HUES64 (cell line): Measurements from ENCODE around the gene NOS3.
A peak's percentile ranks its signal among the peaks of the same experiment; 100 is the strongest.
"Not testable (repeated sequence)": the region's sequence is repeated elsewhere in the genome, so short reads cannot be mapped to it uniquely, and the experiment has no call there.

Experiments used
- H3K27ac ChIP-seq: 2 replicates; pipeline ENCODE4 v1.7.0; 2013; ENCODE audit warnings: low read depth, low read length, inconsistent platforms
- H3K27me3 ChIP-seq: 2 replicates; pipeline ENCODE4 v1.6.1; 2013; ENCODE audit warnings: mild to moderate bottlenecking, low read length; ENCODE audit not compliant: insufficient read depth
- H3K36me3 ChIP-seq: 2 replicates; pipeline ENCODE4 v1.6.1; 2013; ENCODE audit warnings: mild to moderate bottlenecking, low read length; ENCODE audit not compliant: insufficient read depth
- H3K4me1 ChIP-seq: 2 replicates; pipeline ENCODE4 v1.6.1; 2013; ENCODE audit warnings: mild to moderate bottlenecking, low read length, moderate library complexity; ENCODE audit not compliant: insufficient read depth
- H3K4me3 ChIP-seq: 2 replicates; pipeline ENCODE4 v1.5.1; 2013; ENCODE audit warnings: mild to moderate bottlenecking, low read length, moderate library complexity
- H3K9ac ChIP-seq: 2 replicates; pipeline ENCODE4 v1.6.1; 2013; ENCODE audit warnings: mild to moderate bottlenecking, low read depth, low read length
- H3K9me3 ChIP-seq: 2 replicates; pipeline ENCODE4 v1.6.1; 2013; ENCODE audit warnings: low read depth, low read length; ENCODE audit not compliant: insufficient read depth
- WGBS: fragments of 150-250, 120-280 bp; methylation state at CpG from one replicate; pipeline ENCODE4 v1.1.7; 2013; ENCODE audit warnings: missing lambda C conversion rate; 5-methylcytosine and 5-hydroxymethylcytosine counted together

The NOS3 gene

GRCh38 chr7:151026771-151027727, 36.2 kb downstream of the NOS3 start:
- H3K4me1 ChIP-seq = peaks cover 18% of the 10 kb centered on the region
- not testable (repeated sequence) for H3K36me3 ChIP-seq, H3K27me3 ChIP-seq, H3K9me3 ChIP-seq
- peak overlapping the region; percentile 36; the same call in 1 of the 2 replicates for H3K9ac ChIP-seq
- peak overlapping the region; percentile 91 for H3K4me3 ChIP-seq
- WGBS = 19% methylated on average over 19 of the region's 19 CpGs
- H3K27ac ChIP-seq = peak overlapping the region; percentile 66; the same call in 1 of the 2 replicates

GRCh38 chr7:151027728-151028130, 36.9 kb downstream of the NOS3 start:
- H3K9me3 ChIP-seq, H3K36me3 ChIP-seq, H3K27me3 ChIP-seq: not testable (repeated sequence)
- Histone ChIP-seq H3K27ac (peak overlapping the region; percentile 66; the same call in 1 of the 2 replicates), H3K4me3 (peak overlapping the region; percentile 91), H3K4me1 (peaks cover 18% of the 10 kb centered on the region), H3K9ac (peak overlapping the region; percentile 36)
- 3% methylated on average over 16 of the region's 16 CpGs for WGBS

- Histone ChIP-seq H3K4me1 (peaks cover 18% of the 10 kb centered on the region), H3K4me3 (peak within 1 kb of the TSS; percentile 91), H3K36me3 (no peaks in the 10 kb centered on the region), H3K9ac (peak within 1 kb of the TSS; percentile 65), H3K27ac (peak within 1 kb of the TSS; percentile 66; the same call in 1 of the 2 replicates), H3K27me3 (no peaks in the 10 kb centered on the region), H3K9me3 (no peaks in the 10 kb centered on the region)
- WGBS = 1% methylated on average over 53 of the region's 53 CpGs
These were observed 37.5 kb downstream of the NOS3 start, which contains the start of gene ABCB8 for GRCh38 chr7:151028131-151028947. ABCB8 (plus strand) TSS chr7:151028450; CDS start chr7:151028516, 66 bp downstream.

GRCh38 chr7:151028948-151029501, 38.2 kb downstream of the NOS3 start:
- no peak overlapping the region for H3K27ac ChIP-seq
- peak overlapping the region; percentile 91 for H3K4me3 ChIP-seq

GRCh38 chr7:151031011-151031410, 40.2 kb downstream of the NOS3 start:
- WGBS = 96% methylated on average over 4 of the region's 4 CpGs

More at GRCh38 chr7:151028948-151029501, 38.2 kb downstream of the NOS3 start:
- Histone ChIP-seq H3K36me3 (no peaks in the 10 kb centered on the region), H3K4me1 (peaks cover 18% of the 10 kb centered on the region), H3K9ac (peak overlapping the region; percentile 65; the same call in 1 of the 2 replicates), H3K27me3 (no peaks in the 10 kb centered on the region), H3K9me3 (no peaks in the 10 kb centered on the region)
- WGBS = 66% methylated on average over 17 of the region's 17 CpGs

GRCh38 chr7:151032936-151033863, 42.4 kb downstream of the NOS3 start:
- Histone ChIP-seq H3K4me3 (no peak overlapping the region), H3K27me3 (no peaks in the 10 kb centered on the region), H3K9ac (no peak overlapping the region), H3K9me3 (no peaks in the 10 kb centered on the region), H3K36me3 (peaks cover 16% of the 10 kb centered on the region), H3K4me1 (0 out of 2 replicates have a peak, but pooled peaks cover 3% of the 10 kb centered on the region), H3K27ac (no peak overlapping the region)
- WGBS = 91% methylated on average over 17 of the region's 17 CpGs

More at GRCh38 chr7:151031011-151031410, 40.2 kb downstream of the NOS3 start:
- Histone ChIP-seq H3K9ac (no peak overlapping the region), H3K27me3 (no peaks in the 10 kb centered on the region), H3K9me3 (no peaks in the 10 kb centered on the region), H3K4me1 (peaks cover 18% of the 10 kb centered on the region), H3K27ac (no peak overlapping the region), H3K4me3 (no peak overlapping the region), H3K36me3 (peaks cover 6% of the 10 kb centered on the region; the same call in 1 of the 2 replicates)

- H3K9me3 ChIP-seq = no peaks in the 10 kb centered on the region
- H3K4me1 ChIP-seq = 0 out of 2 replicates have a peak, but pooled peaks cover 3% of the 10 kb centered on the region
- peaks cover 16% of the 10 kb centered on the region for H3K36me3 ChIP-seq
- H3K9ac ChIP-seq = no peak overlapping the region
- no peak overlapping the region for H3K27ac ChIP-seq
- no peaks in the 10 kb centered on the region for H3K27me3 ChIP-seq
- 86% methylated on average over 5 of the region's 5 CpGs for WGBS
- no peak overlapping the region for H3K4me3 ChIP-seq
These were observed 43.0 kb downstream of the NOS3 start for GRCh38 chr7:151033864-151034249.

GRCh38 chr7:151034312-151035025, 43.7 kb downstream of the NOS3 start:
- Histone ChIP-seq H3K9ac (no peak overlapping the region), H3K4me1 (peaks cover 4% of the 10 kb centered on the region; the same call in 1 of the 2 replicates), H3K27ac (no peak overlapping the region), H3K36me3 (peaks cover 16% of the 10 kb centered on the region), H3K27me3 (no peaks in the 10 kb centered on the region), H3K4me3 (no peak overlapping the region), H3K9me3 (no peaks in the 10 kb centered on the region)
- WGBS = 96% methylated on average over 21 of the region's 21 CpGs

- Histone ChIP-seq H3K36me3 (peaks cover 16% of the 10 kb centered on the region), H3K4me3 (no peak overlapping the region)
- 92% methylated on average over 21 of the region's 21 CpGs for WGBS
These were observed 44.4 kb downstream of the NOS3 start for GRCh38 chr7:151035026-151035717.

More at GRCh38 chr7:151035026-151035717, 44.4 kb downstream of the NOS3 start:
- Histone ChIP-seq H3K4me1 (peaks cover 4% of the 10 kb centered on the region; the same call in 1 of the 2 replicates), H3K27me3 (no peaks in the 10 kb centered on the region), H3K9ac (no peak overlapping the region), H3K9me3 (no peaks in the 10 kb centered on the region), H3K27ac (no peak overlapping the region)
